IMR-90 (cell line): ENCODE measurements around the gene HVCN1. TPM values are rescaled to one million over a fixed set of nuclear protein-coding genes. Genes with fewer than 3 reads are reported as not detected.

Experiments used
- ATAC-seq: fragments of 200-7000 bp; cut with Tn5 transposase; 2 replicates; pipeline ENCODE4 v1.9.1; 2020; ENCODE audit warnings: low read depth, mild to moderate bottlenecking, moderate library complexity
- BruUV-seq: library from RNA; stranded (reverse); fragments of 400-500 nt; replicated peaks from 2 replicates; lab custom pipeline; 2021; lab: Mats Ljungman, UMichigan
- CTCF ChIA-PET: fragments of 300-600 bp; formaldehyde crosslinking; extraction: SDS; loops from one replicate; lab custom pipeline; 2021; ENCODE audit warnings: antibody characterized with exemption; lab: Yijun Ruan, JAX
- POLR2A ChIA-PET: fragments of 300-600 bp; sonication (Branson Sonifier 250); formaldehyde crosslinking; loops from one replicate; lab custom pipeline; 2022; ENCODE audit warnings: antibody characterized with exemption; ENCODE audit not compliant: unreplicated experiment; lab: Charles Lee
- DNase-seq: peaks from one replicate; pipeline ENCODE4 v3.0.0; 2013
- H2AFZ ChIP-seq: replicated peaks from 2 replicates; pipeline ENCODE3; 2013; ENCODE audit warnings: low read length, mild to moderate bottlenecking; ENCODE audit not compliant: poor library complexity
- H2AK5ac ChIP-seq: 2 replicates; pipeline ENCODE4 v1.6.1; 2013; ENCODE audit warnings: low read depth, low read length, inconsistent platforms
- H2AK9ac ChIP-seq: replicated peaks from 2 replicates; pipeline ENCODE3; 2013; ENCODE audit warnings: mild to moderate bottlenecking, low read depth, low read length, moderate library complexity; ENCODE audit not compliant: poor library complexity
- H2BK120ac ChIP-seq: 2 replicates; pipeline ENCODE4 v1.6.1; 2013; ENCODE audit warnings: low read depth, low read length, inconsistent platforms
- H2BK15ac ChIP-seq: 3 replicates; pipeline ENCODE4 v1.6.1; 2013; ENCODE audit warnings: low read depth, low read length, inconsistent platforms
- H2BK20ac ChIP-seq: 2 replicates; pipeline ENCODE4 v1.6.1; 2013; ENCODE audit warnings: low read depth, mild to moderate bottlenecking, inconsistent platforms, low read length, moderate library complexity
- H2BK5ac ChIP-seq: 2 replicates; pipeline ENCODE4 v1.6.1; 2013; ENCODE audit warnings: mild to moderate bottlenecking, low read depth, low read length, inconsistent platforms; ENCODE audit not compliant: poor library complexity, severe bottlenecking
- H3K14ac ChIP-seq: replicated peaks from 2 replicates; pipeline ENCODE4 v1.6.1; 2013; ENCODE audit warnings: low read depth, low read length, inconsistent platforms
- H3K18ac ChIP-seq: 2 replicates; pipeline ENCODE4 v1.6.1; 2013; ENCODE audit warnings: low read depth, low read length, control low read depth
- H3K23ac ChIP-seq: 2 replicates; pipeline ENCODE4 v1.6.1; 2013; ENCODE audit warnings: low read depth, low read length, inconsistent platforms
- H3K27ac ChIP-seq: 2 replicates; pipeline ENCODE4 v1.5.1; 2013; ENCODE audit warnings: mild to moderate bottlenecking, control low read depth, low read length; ENCODE audit not compliant: insufficient read depth
- H3K27me3 ChIP-seq: 2 replicates; pipeline ENCODE4 v1.6.1; 2013; ENCODE audit warnings: low read length; ENCODE audit not compliant: control insufficient read depth, insufficient read depth
- H3K36me3 ChIP-seq: 2 replicates; pipeline ENCODE4 v1.6.1; 2013; ENCODE audit warnings: low read length, mixed read lengths; ENCODE audit not compliant: control insufficient read depth, insufficient read depth
- H3K4ac ChIP-seq: 2 replicates; pipeline ENCODE4 v1.6.1; 2013; ENCODE audit warnings: low read depth, low read length, inconsistent platforms
- H3K4me1 ChIP-seq: 2 replicates; pipeline ENCODE4 v1.6.1; 2013; ENCODE audit warnings: low read length, mixed read lengths; ENCODE audit not compliant: control insufficient read depth, insufficient read depth
- H3K4me2 ChIP-seq: 2 replicates; pipeline ENCODE4 v1.6.1; 2013; ENCODE audit warnings: low read depth, mild to moderate bottlenecking, control low read depth, low read length, moderate library complexity
- H3K4me3 ChIP-seq: 2 replicates; pipeline ENCODE4 v1.5.1; 2013; ENCODE audit warnings: low read depth, mild to moderate bottlenecking, control low read depth, low read length, moderate library complexity; ENCODE audit not compliant: insufficient read depth
- H3K56ac ChIP-seq: 2 replicates; pipeline ENCODE4 v1.6.1; 2013; ENCODE audit warnings: low read length, inconsistent platforms; ENCODE audit not compliant: insufficient read depth; ENCODE audit errors: extremely low read depth
- H3K79me1 ChIP-seq, 2 experiments: 2 replicates each; pipeline ENCODE4 v1.6.1; 2013; ENCODE audit warnings: low read length in 2 of 2, inconsistent platforms in 1 of 2, low read depth in 1 of 2
- H3K9ac ChIP-seq: 2 replicates; pipeline ENCODE4 v1.6.1; 2013; ENCODE audit warnings: low read depth, low read length, control low read depth
- H3K9me1 ChIP-seq: 2 replicates; pipeline ENCODE4 v1.6.1; 2013; ENCODE audit warnings: low read length, inconsistent platforms; ENCODE audit not compliant: insufficient read depth
- H3K9me3 ChIP-seq: 2 replicates; pipeline ENCODE4 v1.6.1; 2013; ENCODE audit warnings: low read length; ENCODE audit not compliant: control insufficient read depth, insufficient read depth
- H4K20me1 ChIP-seq: 2 replicates; pipeline ENCODE4 v1.6.1; 2013; ENCODE audit warnings: low read length, inconsistent platforms; ENCODE audit not compliant: insufficient read depth
- H4K5ac ChIP-seq: 2 replicates; pipeline ENCODE4 v1.6.1; 2013; ENCODE audit warnings: mild to moderate bottlenecking, low read depth, low read length, control low read depth
- H4K8ac ChIP-seq, 2 experiments: 2 replicates each; pipeline ENCODE4 v1.6.1; 2013; ENCODE audit warnings: low read depth in 2 of 2, low read length in 2 of 2, control low read depth in 1 of 2, inconsistent platforms in 1 of 2
- H4K91ac ChIP-seq: 2 replicates; pipeline ENCODE4 v1.6.1; 2013; ENCODE audit warnings: low read depth, low read length, inconsistent platforms; ENCODE audit not compliant: insufficient read depth
- BHLHE40 ChIP-seq: fragments of 150-350 bp; IDR thresholded peaks from 2 replicates; pipeline ENCODE4 v1.6.1; 2016; ENCODE audit warnings: mild to moderate bottlenecking, low read depth, low read length
- CEBPB ChIP-seq: IDR thresholded peaks from 2 replicates; pipeline ENCODE4 v1.6.1; 2012; ENCODE audit warnings: low read depth, low read length, improper control_type of control experiment
- CHD1 ChIP-seq: IDR thresholded peaks from 2 replicates; pipeline ENCODE4 v1.6.1; 2012; ENCODE audit warnings: low read depth, low read length, improper control_type of control experiment
- FOS ChIP-seq: fragments of 150-350 bp; IDR thresholded peaks from 2 replicates; pipeline ENCODE4 v1.6.1; 2016; ENCODE audit warnings: low read depth, low read length
- MAFK ChIP-seq: IDR thresholded peaks from 2 replicates; pipeline ENCODE4 v1.6.1; 2012; ENCODE audit warnings: low read depth, low read length, improper control_type of control experiment
- MAZ ChIP-seq: IDR thresholded peaks from 2 replicates; pipeline ENCODE4 v1.6.1; 2012; ENCODE audit warnings: low read depth, mild to moderate bottlenecking, low read length, improper control_type of control experiment, moderate library complexity, borderline replicate concordance
- MXI1 ChIP-seq: IDR thresholded peaks from 2 replicates; pipeline ENCODE4 v1.6.1; 2012; ENCODE audit warnings: low read depth, mild to moderate bottlenecking, low read length, moderate library complexity, borderline replicate concordance
- NFE2L2 ChIP-seq: fragments of 150-350 bp; IDR thresholded peaks from 2 replicates; pipeline ENCODE4 v1.6.1; 2016; ENCODE audit warnings: low read depth, mild to moderate bottlenecking, low read length
- POLR2A ChIP-seq: IDR thresholded peaks from 2 replicates; pipeline ENCODE4 v1.6.1; 2012; ENCODE audit warnings: mild to moderate bottlenecking, low read depth, low read length
- RAD21 ChIP-seq: IDR thresholded peaks from 2 replicates; pipeline ENCODE4 v1.6.1; 2012; ENCODE audit warnings: low read length, improper control_type of control experiment
- RCOR1 ChIP-seq: IDR thresholded peaks from 2 replicates; pipeline ENCODE4 v1.6.1; 2012; ENCODE audit warnings: mild to moderate bottlenecking, low read length, improper control_type of control experiment; ENCODE audit not compliant: insufficient replicate concordance
- RFX5 ChIP-seq: IDR thresholded peaks from 2 replicates; pipeline ENCODE4 v1.8.0; 2012; ENCODE audit warnings: low read depth, mild to moderate bottlenecking, low read length, moderate library complexity
- SMC3 ChIP-seq: fragments of 150-350 bp; IDR thresholded peaks from 2 replicates; pipeline ENCODE4 v1.6.1; 2016; ENCODE audit warnings: low read depth, mild to moderate bottlenecking, antibody characterized with exemption, low read length, moderate library complexity
- WGBS, 2 experiments: methylation state at CpG; one replicate each; pipeline versions ENCODE4 v1.1.5 to v1.1.7; 2013; ENCODE audit warnings: missing lambda C conversion rate in 2 of 2; ENCODE audit not compliant: insufficient read length in 1 of 2; ENCODE audit errors: extremely low coverage in 2 of 2; 5-methylcytosine and 5-hydroxymethylcytosine counted together
- dilution Hi-C: fragments of 300-500 bp; cut with HindIII; formaldehyde crosslinking; loops from one replicate; pipeline ENCODE4 v1.14.3; 2018; ENCODE audit warnings: low sequenced_read_pairs; ENCODE audit not compliant: unreplicated experiment
- in situ Hi-C: fragments of 300-500 bp; cut with MboI; formaldehyde crosslinking; loops from 3 replicates; pipeline ENCODE4 v1.14.3; 2019; ENCODE audit warnings: low sequenced_read_pairs, inconsistent platforms, mixed read lengths
- intact Hi-C: fragments of 100-400 bp; cut with micrococcal nuclease; formaldehyde crosslinking; loops from 2 replicates; pipeline ENCODE4 v1.10.0; 2022
- polyA plus RNA-seq, 3 experiments: library from polyadenylated mRNA; depleted of rRNA; stranded (reverse); fragments of >200 nt; gene quantifications; 2 replicates each; pipeline ENCODE4 v1.2.3, GENCODE V29; 2012; ENCODE audit warnings: low replicate concordance in 1 of 3
- total RNA-seq: library from RNA; depleted of rRNA; stranded (reverse); fragments of >200 nt; gene quantifications from 2 replicates; pipeline ENCODE4 v1.2.3, GENCODE V29; 2012
- TF ChIP-seq, protein P1 (sequence below): fragments of 150-350 bp; IDR thresholded peaks from 2 replicates; pipeline ENCODE4 v1.6.1; 2017; ENCODE audit warnings: mild to moderate bottlenecking, antibody characterized with exemption, low read length, low read depth
- TF ChIP-seq, protein P2 (sequence below): conservative IDR thresholded peaks from 2 replicates; pipeline ENCODE4 v1.5.1; 2012; ENCODE audit warnings: mild to moderate bottlenecking, low read depth, low read length, improper control_type of control experiment
- TF ChIP-seq, protein P3 (sequence below): fragments of 150-350 bp; IDR thresholded peaks from 2 replicates; pipeline ENCODE4 v1.6.1; 2016; ENCODE audit warnings: low read depth, mild to moderate bottlenecking, low read length, moderate library complexity, borderline replicate concordance

HVCN1 gene
- total and polyA plus RNA-seq, 2 of the 4 experiments (the other 2 are of a cell fraction): 1.9 to 2.0 TPM

DNA sequence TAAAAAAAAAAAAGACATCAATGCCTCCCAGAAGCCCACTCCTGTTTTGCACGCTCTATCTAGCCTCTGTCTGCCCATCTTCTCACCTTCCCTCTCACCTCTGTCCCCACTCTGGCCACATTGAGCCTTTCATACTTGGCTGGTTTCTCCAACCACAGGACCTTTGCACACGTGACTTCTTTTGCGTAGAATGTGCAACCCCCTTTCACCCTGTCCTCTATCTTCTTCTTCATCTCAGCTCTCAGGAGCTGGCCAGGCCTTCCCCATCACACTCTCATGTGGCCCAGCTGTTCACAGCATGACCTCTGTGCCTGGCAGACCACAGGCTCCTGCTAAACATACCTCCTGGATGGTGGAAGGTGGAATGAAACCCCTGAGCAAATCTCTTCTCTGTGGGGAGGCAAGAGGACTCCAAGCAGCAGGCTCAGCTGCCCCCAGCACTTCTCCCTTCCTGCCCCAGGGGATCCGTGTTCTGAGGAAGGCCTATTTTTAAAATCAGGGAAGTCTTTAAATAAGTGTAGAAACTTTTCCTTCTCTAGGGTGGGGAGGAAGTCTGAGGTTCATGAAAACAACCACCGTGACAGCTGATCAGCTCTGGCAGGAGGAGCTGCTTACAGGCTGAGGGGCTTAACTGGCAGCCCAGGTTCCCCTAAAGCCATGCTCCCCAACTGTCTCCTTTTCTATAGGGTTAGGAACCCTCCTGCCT, 11.6 kb downstream of the HVCN1 start:
- Histone ChIP-seq H2BK20ac (no peak overlapping the region), H3K27ac (no peak overlapping the region), H2AK5ac (no peak overlapping the region), H2BK5ac (no peak overlapping the region), H3K36me3 (no peaks in the 10 kb centered on the region), H2BK15ac (no peak overlapping the region), H2AK9ac (no peak overlapping the region), H3K4me1 (no peaks in the 10 kb centered on the region), H4K5ac (no peak overlapping the region), H3K23ac (no peak overlapping the region), H3K4me3 (no peak overlapping the region), H2BK120ac (no peak overlapping the region), H3K79me1 (no peaks in the 10 kb centered on the region), H4K91ac (no peak overlapping the region), H3K56ac (no peak overlapping the region), H3K9me1 (no peaks in the 10 kb centered on the region), H3K9me3 (no peaks in the 10 kb centered on the region), H4K8ac (no peak overlapping the region), H3K18ac (no peak overlapping the region), H3K4me2 (no peak overlapping the region), H2AFZ (no peak overlapping the region), H3K27me3 (no peaks in the 10 kb centered on the region; the same call in 1 of the 2 replicates), H3K14ac (no peak overlapping the region), H4K20me1 (no peaks in the 10 kb centered on the region), H3K4ac (no peak overlapping the region), H3K9ac (no peak overlapping the region)
- ATAC-seq (no peak), DNase-seq (no peak)
- intact Hi-C loops: no loop called here
- dilution Hi-C loops: no loop called here
- in situ Hi-C loops: no loop called here
- CTCF ChIA-PET: interaction anchor here (0.7 kb wide), 1 partner anchor 1167 kb away, joined by 3 read pairs; no protein-coding TSS in a partner anchor
- POLR2A ChIA-PET: no interaction called here
- TF ChIP-seq, protein P1, sequence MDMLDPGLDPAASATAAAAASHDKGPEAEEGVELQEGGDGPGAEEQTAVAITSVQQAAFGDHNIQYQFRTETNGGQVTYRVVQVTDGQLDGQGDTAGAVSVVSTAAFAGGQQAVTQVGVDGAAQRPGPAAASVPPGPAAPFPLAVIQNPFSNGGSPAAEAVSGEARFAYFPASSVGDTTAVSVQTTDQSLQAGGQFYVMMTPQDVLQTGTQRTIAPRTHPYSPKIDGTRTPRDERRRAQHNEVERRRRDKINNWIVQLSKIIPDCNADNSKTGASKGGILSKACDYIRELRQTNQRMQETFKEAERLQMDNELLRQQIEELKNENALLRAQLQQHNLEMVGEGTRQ: no peak
- TF ChIP-seq RCOR1 (no peak), SMC3 (no peak), POLR2A (no peak), RAD21 (no peak), MXI1 (no peak), RFX5 (no peak), MAZ (no peak), MAFK (no peak), CEBPB (no peak), CHD1 (no peak), NFE2L2 (no peak), BHLHE40 (no peak), FOS (no peak)
- TF ChIP-seq, protein P2, sequence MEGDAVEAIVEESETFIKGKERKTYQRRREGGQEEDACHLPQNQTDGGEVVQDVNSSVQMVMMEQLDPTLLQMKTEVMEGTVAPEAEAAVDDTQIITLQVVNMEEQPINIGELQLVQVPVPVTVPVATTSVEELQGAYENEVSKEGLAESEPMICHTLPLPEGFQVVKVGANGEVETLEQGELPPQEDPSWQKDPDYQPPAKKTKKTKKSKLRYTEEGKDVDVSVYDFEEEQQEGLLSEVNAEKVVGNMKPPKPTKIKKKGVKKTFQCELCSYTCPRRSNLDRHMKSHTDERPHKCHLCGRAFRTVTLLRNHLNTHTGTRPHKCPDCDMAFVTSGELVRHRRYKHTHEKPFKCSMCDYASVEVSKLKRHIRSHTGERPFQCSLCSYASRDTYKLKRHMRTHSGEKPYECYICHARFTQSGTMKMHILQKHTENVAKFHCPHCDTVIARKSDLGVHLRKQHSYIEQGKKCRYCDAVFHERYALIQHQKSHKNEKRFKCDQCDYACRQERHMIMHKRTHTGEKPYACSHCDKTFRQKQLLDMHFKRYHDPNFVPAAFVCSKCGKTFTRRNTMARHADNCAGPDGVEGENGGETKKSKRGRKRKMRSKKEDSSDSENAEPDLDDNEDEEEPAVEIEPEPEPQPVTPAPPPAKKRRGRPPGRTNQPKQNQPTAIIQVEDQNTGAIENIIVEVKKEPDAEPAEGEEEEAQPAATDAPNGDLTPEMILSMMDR: no peak
- TF ChIP-seq, protein P3, sequence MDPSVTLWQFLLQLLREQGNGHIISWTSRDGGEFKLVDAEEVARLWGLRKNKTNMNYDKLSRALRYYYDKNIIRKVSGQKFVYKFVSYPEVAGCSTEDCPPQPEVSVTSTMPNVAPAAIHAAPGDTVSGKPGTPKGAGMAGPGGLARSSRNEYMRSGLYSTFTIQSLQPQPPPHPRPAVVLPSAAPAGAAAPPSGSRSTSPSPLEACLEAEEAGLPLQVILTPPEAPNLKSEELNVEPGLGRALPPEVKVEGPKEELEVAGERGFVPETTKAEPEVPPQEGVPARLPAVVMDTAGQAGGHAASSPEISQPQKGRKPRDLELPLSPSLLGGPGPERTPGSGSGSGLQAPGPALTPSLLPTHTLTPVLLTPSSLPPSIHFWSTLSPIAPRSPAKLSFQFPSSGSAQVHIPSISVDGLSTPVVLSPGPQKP: no peak
- 86% methylated on average over 1 of the region's 5 CpGs; no CpG with 5 or more reads in 1 of the 2 experiments for WGBS, 2 experiments
- no TSS peak for BruUV-seq
